Kidney epithelial cell (primary cell): ENCODE measurements around the gene TARBP1. TPM values are rescaled to one million over a fixed set of nuclear protein-coding genes. Genes with fewer than 3 reads are reported as not detected.

ENCODE experiments used
- DNase-seq: peaks from one replicate; pipeline ENCODE4 v3.0.0-alpha.2; 2010; ENCODE audit warnings: low read depth
- H3K27me3 ChIP-seq: 2 replicates; pipeline ENCODE4 v1.6.0; 2011; ENCODE audit warnings: low read length; ENCODE audit not compliant: control insufficient read depth, insufficient read depth
- H3K36me3 ChIP-seq: 2 replicates; pipeline ENCODE4 v1.5.1; 2011; ENCODE audit warnings: low read length; ENCODE audit not compliant: control insufficient read depth, insufficient read depth
- H3K4me3 ChIP-seq: 2 replicates; pipeline ENCODE4 v1.5.1; 2011; ENCODE audit warnings: low read depth, mild to moderate bottlenecking, control low read depth, low read length
- CTCF ChIP-seq: IDR thresholded peaks from 2 replicates; pipeline ENCODE4 v1.5.1; 2011; ENCODE audit warnings: mild to moderate bottlenecking, moderate library complexity, low read length, control low read depth, inconsistent platforms; ENCODE audit not compliant: insufficient read depth, poor library complexity, severe bottlenecking
- total RNA-seq: library from RNA; depleted of rRNA; stranded (reverse); fragments of >200 nt; gene quantifications from 2 replicates; pipeline ENCODE4 v1.2.3, GENCODE V29; 2015

The TARBP1 gene
- total RNA-seq, 1 donor from 2014 or later: 22.1 TPM

GRCh38 chr1:234431255-234431654 is 47.7 kb downstream of the TARBP1 start:
- DNase-seq: no peak
- H3K36me3 ChIP-seq: no peaks in the 10 kb centered on the region
- TF ChIP-seq CTCF: no peak

GRCh38 chr1:234430691-234431090 is 48.3 kb downstream of the TARBP1 start:
- no peak for DNase-seq
- TF ChIP-seq CTCF: no peak
- Histone ChIP-seq H3K27me3 (no peaks in the 10 kb centered on the region), H3K4me3 (no peak overlapping the region), H3K36me3 (no peaks in the 10 kb centered on the region)

More at GRCh38 chr1:234431255-234431654, 47.7 kb downstream of the TARBP1 start:
- H3K4me3 ChIP-seq: no peak overlapping the region
- no peaks in the 10 kb centered on the region for H3K27me3 ChIP-seq

GRCh38 chr1:234429434-234429806 is 49.6 kb downstream of the TARBP1 start:
- Histone ChIP-seq H3K36me3 (no peaks in the 10 kb centered on the region), H3K27me3 (no peaks in the 10 kb centered on the region), H3K4me3 (no peak overlapping the region)
- no peak for DNase-seq
- no peak for TF ChIP-seq CTCF

- no peak for DNase-seq
- Histone ChIP-seq H3K27me3 (no peaks in the 10 kb centered on the region), H3K36me3 (no peaks in the 10 kb centered on the region), H3K4me3 (no peak overlapping the region)
- TF ChIP-seq CTCF: no peak
These were observed 50.9 kb downstream of the TARBP1 start for GRCh38 chr1:234427950-234428646.

- Histone ChIP-seq H3K27me3 (no peaks in the 10 kb centered on the region), H3K36me3 (peaks cover 1% of the 10 kb centered on the region), H3K4me3 (no peak overlapping the region)
- DNase-seq: no peak
- TF ChIP-seq CTCF: no peak
These were observed 65.0 kb downstream of the TARBP1 start for GRCh38 chr1:234413990-234414389.

DNA sequence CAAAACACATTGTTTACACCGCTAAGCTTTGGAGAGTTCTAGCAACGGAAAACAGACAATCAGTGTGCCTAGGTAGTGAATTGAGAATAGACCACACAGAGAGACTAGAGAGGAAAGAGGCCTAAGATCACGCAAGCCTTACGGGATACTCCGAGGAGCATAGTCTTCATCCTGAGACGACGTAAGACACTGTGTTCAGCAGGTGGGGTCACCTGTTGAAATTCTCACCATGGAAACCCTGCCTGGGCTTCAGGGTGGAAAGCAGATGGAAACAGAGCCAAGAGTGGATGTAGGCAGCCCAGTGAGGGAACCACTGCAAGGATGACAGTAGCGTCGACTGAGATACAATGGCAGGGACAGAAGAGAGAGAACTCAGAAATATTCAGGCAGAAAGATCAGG is 65.5 kb downstream of the TARBP1 start:
- H3K36me3 ChIP-seq: peaks cover under 1% of the 10 kb centered on the region
- H3K27me3 ChIP-seq: no peaks in the 10 kb centered on the region
- no peak for TF ChIP-seq CTCF
- H3K4me3 ChIP-seq: no peak overlapping the region
- DNase-seq: no peak
